ENCODE measurements around the gene SLC6A4. TPM values are rescaled to one million over a fixed set of nuclear protein-coding genes. Genes with fewer than 3 reads are reported as not detected.

SLC6A4 gene
- total and polyA plus RNA-seq, 4 experiments from 2014 or later: not detected

DNA sequence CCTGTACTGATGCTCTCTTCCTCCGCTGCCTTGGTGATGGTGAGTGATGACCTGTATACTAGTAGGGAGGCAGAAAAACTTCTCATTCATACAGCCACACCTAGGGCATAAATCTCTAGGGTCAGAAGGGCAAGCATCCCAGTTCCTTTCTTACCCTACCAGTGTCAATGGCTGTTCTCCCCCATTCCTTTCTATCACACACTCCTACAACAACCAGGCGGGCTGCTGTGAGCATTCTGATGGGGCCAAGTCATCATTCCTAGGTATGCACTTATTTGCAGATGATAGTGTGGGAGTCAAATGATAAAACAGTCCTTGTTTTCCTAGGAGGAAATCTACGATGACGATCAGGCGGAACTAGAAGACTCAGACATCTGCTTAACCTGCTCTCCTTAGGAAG lies 14.0 kb upstream of the SLC6A4 start:
- Mint-ChIP-seq H3K27ac (no peak overlapping the region), H3K36me3 (peaks cover 59 to 64% of the 10 kb centered on the region in 2 donors), H3K4me3 (no peak overlapping the region)

DNA sequence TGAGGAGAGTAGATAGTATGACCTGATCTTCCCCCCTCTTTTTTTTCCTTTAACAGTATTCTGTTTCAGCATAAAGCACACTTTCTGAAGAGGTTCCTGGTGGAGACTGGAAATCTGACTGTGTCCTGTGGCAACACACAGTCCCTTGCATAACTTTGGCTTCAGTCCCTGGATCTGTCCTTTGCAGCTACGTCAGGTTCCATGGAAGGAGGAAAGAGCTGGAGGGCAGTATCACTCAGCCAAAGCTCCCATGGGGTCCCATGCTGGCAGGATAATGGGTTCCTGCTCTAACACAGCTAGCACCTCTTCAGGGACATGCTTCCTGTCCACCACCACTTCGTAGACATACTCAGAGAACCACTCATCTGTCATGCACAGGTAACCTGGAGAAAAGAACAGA lies 13.3 kb upstream of the SLC6A4 start:
- no peaks in the 10 kb centered on the region for H3K9me3 Mint-ChIP-seq
- DNase-seq: no peak
- H3K27ac Mint-ChIP-seq: no peak overlapping the region
- intact Hi-C loops (cut with micrococcal nuclease): no loop called here
- Histone ChIP-seq H3K36me3 (ENCODE audit: insufficient read depth, low read length) (peaks cover 30% of the 10 kb centered on the region), H3K27ac (ENCODE audit: low read depth, low read length) (no peak overlapping the region), H3K9me3 (ENCODE audit: control insufficient read depth in 1 of 2, low read length in 2 of 2) (no peaks in the 10 kb centered on the region), H3K4me1 (ENCODE audit: insufficient read depth, low read length) (no peaks in the 10 kb centered on the region), H3K27me3 (ENCODE audit: insufficient read depth, low read length) (no peaks in the 10 kb centered on the region), H3K4me3 (ENCODE audit: low read length in 2 of 2) (no peak overlapping the region)
- ChIA-PET POLR2A (ENCODE audit: partially characterized antibody) (no interaction called here), CTCF (ENCODE audit: partially characterized antibody) (interaction anchor here (1.0 kb wide), 1 partner anchor 154 kb away, joined by 3 read pairs; no protein-coding TSS in a partner anchor)
- H3K4me3 Mint-ChIP-seq: no peak overlapping the region
- H3K4me1 Mint-ChIP-seq: peaks cover 0 to 1% (median 0%) of the 10 kb centered on the region in 4 donors
- H3K36me3 Mint-ChIP-seq: peaks cover 59% of the 10 kb centered on the region in 2 donors
- H3K27me3 Mint-ChIP-seq: no peaks in the 10 kb centered on the region

More for the DNA sequence above, 14.0 kb upstream of the SLC6A4 start:
- H3K36me3 ChIP-seq (ENCODE audit: insufficient read depth, low read length): peaks cover 30% of the 10 kb centered on the region
- peaks cover 0 to 1% (median 0%) of the 10 kb centered on the region in 4 donors for H3K4me1 Mint-ChIP-seq
- H3K9me3 Mint-ChIP-seq: no peaks in the 10 kb centered on the region
- H3K4me1 ChIP-seq (ENCODE audit: insufficient read depth, low read length): no peaks in the 10 kb centered on the region
- CTCF ChIA-PET (ENCODE audit: partially characterized antibody): no interaction called here
- H3K27me3 ChIP-seq (ENCODE audit: insufficient read depth, low read length): no peaks in the 10 kb centered on the region
- intact Hi-C loops (cut with micrococcal nuclease): no loop called here
- no peaks in the 10 kb centered on the region for H3K27me3 Mint-ChIP-seq
- POLR2A ChIA-PET (ENCODE audit: partially characterized antibody): no interaction called here
- H3K9me3 ChIP-seq (ENCODE audit: control insufficient read depth in 1 of 2, low read length in 2 of 2): no peaks in the 10 kb centered on the region
- DNase-seq: no peak
- no peak overlapping the region for H3K27ac ChIP-seq (ENCODE audit: low read depth, low read length)
- H3K4me3 ChIP-seq (ENCODE audit: low read length in 2 of 2): no peak overlapping the region

DNA sequence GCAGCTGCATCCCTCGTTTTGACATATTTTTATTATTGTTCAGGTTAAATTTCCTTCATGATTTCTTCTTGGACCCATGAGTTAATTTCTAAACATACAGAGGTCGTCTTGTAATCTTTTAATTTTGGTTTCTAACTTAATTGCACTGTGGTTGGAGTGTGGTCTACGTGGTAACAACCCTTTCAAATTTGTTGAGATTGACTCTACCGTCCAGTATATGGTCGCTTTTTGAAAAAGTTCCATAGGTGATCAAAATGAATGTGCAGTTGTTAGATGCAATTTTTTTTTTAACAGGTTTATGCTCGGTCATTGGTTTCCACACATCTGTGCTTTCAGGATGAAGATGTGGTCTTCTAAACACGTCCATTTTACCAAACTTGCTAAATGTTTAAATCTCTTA lies 11.0 kb upstream of the SLC6A4 start:
- peaks cover 0 to 2% of the 10 kb centered on the region in 2 donors for H3K27me3 Mint-ChIP-seq
- H3K27ac Mint-ChIP-seq: no peak overlapping the region
- DNase-seq: no peak
- H3K4me1 ChIP-seq (ENCODE audit: insufficient read depth, low read length): no peaks in the 10 kb centered on the region
- peaks cover 21% of the 10 kb centered on the region for H3K36me3 ChIP-seq (ENCODE audit: insufficient read depth, low read length)
- H3K27ac ChIP-seq (ENCODE audit: low read depth, low read length): no peak overlapping the region
- H3K36me3 Mint-ChIP-seq: peaks cover 46 to 50% of the 10 kb centered on the region in 2 donors
- no peaks in the 10 kb centered on the region for H3K27me3 ChIP-seq (ENCODE audit: insufficient read depth, low read length)
- H3K4me3 ChIP-seq (ENCODE audit: low read length in 2 of 2): no peak overlapping the region
- no peaks in the 10 kb centered on the region for H3K9me3 Mint-ChIP-seq
- intact Hi-C loops (cut with micrococcal nuclease): no loop called here
- CTCF ChIA-PET (ENCODE audit: partially characterized antibody): interaction anchor here (0.5 kb wide), 1 partner anchor 50 kb away, joined by 3 read pairs; no protein-coding TSS in a partner anchor
- no peaks in the 10 kb centered on the region for H3K9me3 ChIP-seq (ENCODE audit: control insufficient read depth in 1 of 2, low read length in 2 of 2)
- H3K4me1 Mint-ChIP-seq: peaks cover 0 to 1% (median 0%) of the 10 kb centered on the region in 4 donors
- no peak overlapping the region for H3K4me3 Mint-ChIP-seq
- POLR2A ChIA-PET (ENCODE audit: partially characterized antibody): no interaction called here

DNA sequence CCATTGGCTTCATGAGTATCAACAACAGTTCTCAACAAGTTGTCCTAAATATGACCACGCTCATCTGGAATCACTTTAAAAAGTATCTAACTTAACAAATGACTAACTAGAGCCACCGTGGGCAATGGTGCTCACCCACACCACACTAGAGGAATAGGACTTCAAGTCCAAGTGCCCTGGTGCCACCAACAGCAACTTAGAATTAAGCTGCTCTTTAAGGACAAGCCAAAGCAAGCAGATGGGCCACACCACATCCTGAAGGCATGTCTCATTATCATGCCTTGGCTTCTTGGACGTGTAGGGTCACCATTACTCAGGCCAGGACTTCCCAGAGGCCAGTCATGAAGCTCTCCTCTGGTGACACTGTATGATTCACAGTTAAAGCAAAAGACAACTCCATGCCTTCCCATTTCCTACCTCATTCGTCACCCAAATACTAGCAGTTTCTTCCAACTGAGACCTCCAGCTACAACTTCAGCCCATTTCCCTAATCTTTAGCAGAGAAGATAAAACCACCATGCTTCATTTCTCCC lies 9.4 kb upstream of the SLC6A4 start:
- Histone ChIP-seq H3K9me3 (ENCODE audit: control insufficient read depth in 1 of 2, low read length in 2 of 2) (no peaks in the 10 kb centered on the region), H3K27me3 (ENCODE audit: insufficient read depth, low read length) (no peaks in the 10 kb centered on the region), H3K4me3 (ENCODE audit: low read length in 2 of 2) (no peak overlapping the region), H3K36me3 (ENCODE audit: insufficient read depth, low read length) (peaks cover 20% of the 10 kb centered on the region), H3K27ac (ENCODE audit: low read depth, low read length) (no peak overlapping the region), H3K4me1 (ENCODE audit: insufficient read depth, low read length) (no peaks in the 10 kb centered on the region)
- CTCF ChIA-PET (ENCODE audit: partially characterized antibody): interaction anchor here (0.6 kb wide), 1 partner anchor 672 kb away, joined by 3 read pairs; no protein-coding TSS in a partner anchor
- POLR2A ChIA-PET (ENCODE audit: partially characterized antibody): interaction anchor here (0.9 kb wide), 1 partner anchor 8 kb away, joined by 3 read pairs; no protein-coding TSS in a partner anchor
- H3K27me3 Mint-ChIP-seq: peaks cover 0 to 4% of the 10 kb centered on the region in 2 donors
- H3K9me3 Mint-ChIP-seq: peaks cover 0 to 4% (median 0%) of the 10 kb centered on the region in 8 donors
- H3K27ac Mint-ChIP-seq: no peak overlapping the region
- intact Hi-C loops (cut with micrococcal nuclease): no loop called here
- H3K4me3 Mint-ChIP-seq: no peak overlapping the region
- no peak for DNase-seq
- H3K4me1 Mint-ChIP-seq: peaks cover 0 to under 1% (median 0%) of the 10 kb centered on the region in 4 donors
- peaks cover 31 to 39% of the 10 kb centered on the region in 2 donors for H3K36me3 Mint-ChIP-seq

DNA sequence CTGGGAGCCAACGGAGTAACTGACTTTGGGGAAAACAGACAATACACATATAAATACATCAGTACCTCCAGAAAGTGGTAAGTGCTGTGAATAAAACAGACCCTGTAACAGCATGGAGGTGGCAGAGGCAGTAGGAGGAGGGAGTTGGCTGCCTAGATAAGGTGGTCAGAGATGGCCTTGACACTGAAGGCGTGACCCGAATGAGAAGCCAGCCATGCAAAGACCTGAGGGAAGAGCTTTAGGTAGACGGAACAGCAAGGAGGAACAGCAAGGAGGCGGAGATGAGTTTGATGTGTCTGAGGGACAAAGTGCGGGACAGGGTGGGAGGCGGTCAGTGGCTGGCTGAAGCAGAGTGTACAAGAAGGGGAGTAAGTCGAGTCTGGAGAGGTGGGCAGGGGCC lies 8.1 kb upstream of the SLC6A4 start:
- DNase-seq: no peak
- CTCF ChIA-PET (ENCODE audit: partially characterized antibody): no interaction called here

DNA sequence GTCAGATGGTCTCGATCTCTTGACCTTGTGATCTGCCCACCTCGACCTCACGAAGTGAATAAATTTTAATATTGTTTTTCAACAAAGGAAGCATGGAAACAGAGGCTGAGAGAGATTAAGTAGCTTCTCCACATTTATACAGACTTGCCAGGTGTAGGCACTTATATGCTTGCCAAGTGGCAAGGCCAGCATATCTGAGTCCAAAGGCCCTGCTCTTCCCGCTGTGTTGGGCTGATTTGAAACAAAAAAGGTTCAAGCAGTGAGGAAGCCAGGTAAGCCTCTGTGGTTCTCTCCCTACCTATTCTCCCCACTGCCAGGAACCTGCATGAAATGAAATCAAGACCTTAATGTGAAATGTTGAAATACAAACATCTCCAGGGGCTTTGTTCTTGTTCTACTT lies 7.5 kb upstream of the SLC6A4 start:
- Mint-ChIP-seq H3K4me1 (peaks cover 4 to 9% (median 7%) of the 10 kb centered on the region in 4 donors), H3K27ac (no peak overlapping the region), H3K36me3 (peaks cover 12 to 21% of the 10 kb centered on the region in 2 donors), H3K9me3 (peaks cover 0 to 4% (median 0%) of the 10 kb centered on the region in 8 donors), H3K27me3 (peaks cover 10 to 12% of the 10 kb centered on the region in 2 donors), H3K4me3 (no peak overlapping the region)
- ChIA-PET CTCF (ENCODE audit: partially characterized antibody) (no interaction called here), POLR2A (ENCODE audit: partially characterized antibody) (no interaction called here)
- Histone ChIP-seq H3K36me3 (ENCODE audit: insufficient read depth, low read length) (peaks cover under 1% of the 10 kb centered on the region), H3K4me1 (ENCODE audit: insufficient read depth, low read length) (no peaks in the 10 kb centered on the region), H3K27ac (ENCODE audit: low read depth, low read length) (no peak overlapping the region), H3K9me3 (ENCODE audit: control insufficient read depth in 1 of 2, low read length in 2 of 2) (no peaks in the 10 kb centered on the region), H3K27me3 (ENCODE audit: insufficient read depth, low read length) (peaks cover 7% of the 10 kb centered on the region), H3K4me3 (ENCODE audit: low read length in 2 of 2) (no peak overlapping the region)
- DNase-seq: no peak
- intact Hi-C loops (cut with micrococcal nuclease): no loop called here

More for the DNA sequence above, 8.1 kb upstream of the SLC6A4 start:
- Histone ChIP-seq H3K4me3 (ENCODE audit: low read length in 2 of 2) (no peak overlapping the region), H3K4me1 (ENCODE audit: insufficient read depth, low read length) (no peaks in the 10 kb centered on the region), H3K9me3 (ENCODE audit: control insufficient read depth in 1 of 2, low read length in 2 of 2) (no peaks in the 10 kb centered on the region), H3K36me3 (ENCODE audit: insufficient read depth, low read length) (peaks cover 6% of the 10 kb centered on the region), H3K27ac (ENCODE audit: low read depth, low read length) (no peak overlapping the region), H3K27me3 (ENCODE audit: insufficient read depth, low read length) (peaks cover 1% of the 10 kb centered on the region)
- H3K36me3 Mint-ChIP-seq: peaks cover 17 to 27% of the 10 kb centered on the region in 2 donors
- H3K4me3 Mint-ChIP-seq: no peak overlapping the region
- POLR2A ChIA-PET (ENCODE audit: partially characterized antibody): no interaction called here
- peaks cover 2 to 7% (median 3%) of the 10 kb centered on the region in 4 donors for H3K4me1 Mint-ChIP-seq
- intact Hi-C loops (cut with micrococcal nuclease): no loop called here
- peaks cover 7 to 9% of the 10 kb centered on the region in 2 donors for H3K27me3 Mint-ChIP-seq
- peaks cover 0 to 4% (median 0%) of the 10 kb centered on the region in 8 donors for H3K9me3 Mint-ChIP-seq
- no peak overlapping the region for H3K27ac Mint-ChIP-seq

DNA sequence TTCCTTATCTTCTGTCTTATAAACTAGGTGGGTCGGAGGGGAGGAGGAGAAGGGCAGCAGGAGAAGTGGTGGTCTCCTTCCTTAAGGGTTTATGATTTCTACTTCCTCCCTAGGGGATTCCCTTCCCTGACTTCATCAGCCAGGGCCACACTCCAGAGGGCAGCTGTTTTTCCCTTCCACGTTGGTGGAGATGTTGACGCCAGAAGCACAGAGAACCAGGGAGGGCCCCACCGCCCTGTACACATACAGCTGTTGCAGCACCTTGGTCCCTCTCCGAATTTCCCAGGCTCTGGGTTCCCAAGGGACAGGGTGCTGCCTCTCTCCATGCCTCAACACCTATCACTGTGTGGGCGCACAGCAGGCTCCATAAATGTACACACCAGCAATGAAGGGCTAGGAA lies 5.6 kb upstream of the SLC6A4 start:
- Mint-ChIP-seq H3K27me3 (peaks cover 20 to 24% of the 10 kb centered on the region in 2 donors), H3K9me3 (peaks cover 0 to 4% (median 0%) of the 10 kb centered on the region in 8 donors), H3K4me3 (no peak overlapping the region), H3K36me3 (peaks cover 2 to 4% of the 10 kb centered on the region in 2 donors), H3K27ac (peak overlapping the region in 1 of 7 donors; percentile 16), H3K4me1 (peaks cover 11 to 24% (median 15%) of the 10 kb centered on the region in 4 donors)
- Histone ChIP-seq H3K27me3 (ENCODE audit: insufficient read depth, low read length) (peaks cover 10% of the 10 kb centered on the region), H3K9me3 (ENCODE audit: control insufficient read depth in 1 of 2, low read length in 2 of 2) (no peaks in the 10 kb centered on the region), H3K4me1 (ENCODE audit: insufficient read depth, low read length) (peaks cover 8% of the 10 kb centered on the region), H3K4me3 (ENCODE audit: low read length in 2 of 2) (no peak overlapping the region), H3K36me3 (ENCODE audit: insufficient read depth, low read length) (no peaks in the 10 kb centered on the region), H3K27ac (ENCODE audit: low read depth, low read length) (no peak overlapping the region)
- POLR2A ChIA-PET (ENCODE audit: partially characterized antibody): no interaction called here
- CTCF ChIA-PET (ENCODE audit: partially characterized antibody): no interaction called here
- DNase-seq: no peak
- intact Hi-C loops (cut with micrococcal nuclease): no loop called here

All from CD4-positive, alpha-beta memory T cell (primary cell).